Measurements from ENCODE around the gene FJX1. TPM values are rescaled to one million over a fixed set of nuclear protein-coding genes. Genes with fewer than 3 reads are reported as not detected.

FJX1 gene
- total RNA-seq (2014; rRNA removed; shearing (Covaris generic)), result 10.0 and 13.5 TPM in 2 replicates
- polyA plus RNA-seq (2015; cell fraction: cytosol; rRNA removed), result 20.9 and 28.3 TPM in 2 replicates
- 7.1 and 8.6 TPM in 2 replicates for polyA plus RNA-seq (2015; cell fraction: nucleus; rRNA removed)

- peak; percentile 64 for DNase-seq (ENCODE audit: low read depth, low spot score)
- in situ Hi-C loops (cut with HindIII; ENCODE audit: low pct_unique_long_range_greater_than_20kb, low sequenced_read_pairs), result no loop called here
Observed at GRCh38 chr11:35617687-35618496, at the start of gene FJX1. FJX1 (plus strand) TSS chr11:35618460; CDS start chr11:35618637, 177 bp downstream.

GRCh38 chr11:35571696-35572095 lies 46.6 kb upstream of the FJX1 start:
- in situ Hi-C loops (cut with HindIII; ENCODE audit: low pct_unique_long_range_greater_than_20kb, low sequenced_read_pairs), result no loop called here
- DNase-seq (ENCODE audit: low read depth, low spot score), result no peak

GRCh38 chr11:35579557-35580396 lies 38.5 kb upstream of the FJX1 start:
- peak; percentile 11 for DNase-seq (ENCODE audit: low read depth, low spot score)
- in situ Hi-C loops (cut with HindIII; ENCODE audit: low pct_unique_long_range_greater_than_20kb, low sequenced_read_pairs), result no loop called here

GRCh38 chr11:35580397-35580781 lies 37.9 kb upstream of the FJX1 start:
- in situ Hi-C loops (cut with HindIII; ENCODE audit: low pct_unique_long_range_greater_than_20kb, low sequenced_read_pairs), result no loop called here

GRCh38 chr11:35582033-35582432 lies 36.2 kb upstream of the FJX1 start:
- in situ Hi-C loops (cut with HindIII; ENCODE audit: low pct_unique_long_range_greater_than_20kb, low sequenced_read_pairs), result no loop called here
- DNase-seq (ENCODE audit: low read depth, low spot score), result no peak

More at GRCh38 chr11:35580397-35580781, 37.9 kb upstream of the FJX1 start:
- no peak for DNase-seq (ENCODE audit: low read depth, low spot score)

- no peak for DNase-seq (ENCODE audit: low read depth, low spot score)
- in situ Hi-C loops (cut with HindIII; ENCODE audit: low pct_unique_long_range_greater_than_20kb, low sequenced_read_pairs), result no loop called here
Observed at GRCh38 chr11:35583126-35583525, 35.1 kb upstream of the FJX1 start.

GRCh38 chr11:35583843-35584242 lies 34.4 kb upstream of the FJX1 start:
- no peak for DNase-seq (ENCODE audit: low read depth, low spot score)
- in situ Hi-C loops (cut with HindIII; ENCODE audit: low pct_unique_long_range_greater_than_20kb, low sequenced_read_pairs), result no loop called here

GRCh38 chr11:35584321-35584720 lies 33.9 kb upstream of the FJX1 start:
- DNase-seq (ENCODE audit: low read depth, low spot score), result no peak
- in situ Hi-C loops (cut with HindIII; ENCODE audit: low pct_unique_long_range_greater_than_20kb, low sequenced_read_pairs), result no loop called here

- in situ Hi-C loops (cut with HindIII; ENCODE audit: low pct_unique_long_range_greater_than_20kb, low sequenced_read_pairs), result no loop called here
- no peak for DNase-seq (ENCODE audit: low read depth, low spot score)
Observed at GRCh38 chr11:35585416-35585815, 32.8 kb upstream of the FJX1 start.

GRCh38 chr11:35586222-35586621 lies 32.0 kb upstream of the FJX1 start:
- in situ Hi-C loops (cut with HindIII; ENCODE audit: low pct_unique_long_range_greater_than_20kb, low sequenced_read_pairs), result no loop called here

GRCh38 chr11:35587972-35588371 lies 30.3 kb upstream of the FJX1 start:
- no peak for DNase-seq (ENCODE audit: low read depth, low spot score)
- in situ Hi-C loops (cut with HindIII; ENCODE audit: low pct_unique_long_range_greater_than_20kb, low sequenced_read_pairs), result no loop called here

More at GRCh38 chr11:35586222-35586621, 32.0 kb upstream of the FJX1 start:
- DNase-seq (ENCODE audit: low read depth, low spot score), result no peak

- DNase-seq (ENCODE audit: low read depth, low spot score), result no peak
- in situ Hi-C loops (cut with HindIII; ENCODE audit: low pct_unique_long_range_greater_than_20kb, low sequenced_read_pairs), result no loop called here
Observed at GRCh38 chr11:35588627-35589026, 29.6 kb upstream of the FJX1 start.

- in situ Hi-C loops (cut with HindIII; ENCODE audit: low pct_unique_long_range_greater_than_20kb, low sequenced_read_pairs), result no loop called here
- DNase-seq (ENCODE audit: low read depth, low spot score), result no peak
Observed at GRCh38 chr11:35589281-35589680, 29.0 kb upstream of the FJX1 start.

GRCh38 chr11:35590412-35590811 lies 27.8 kb upstream of the FJX1 start:
- no peak for DNase-seq (ENCODE audit: low read depth, low spot score)
- in situ Hi-C loops (cut with HindIII; ENCODE audit: low pct_unique_long_range_greater_than_20kb, low sequenced_read_pairs), result no loop called here

GRCh38 chr11:35593143-35593542 lies 25.1 kb upstream of the FJX1 start:
- no peak for DNase-seq (ENCODE audit: low read depth, low spot score)
- in situ Hi-C loops (cut with HindIII; ENCODE audit: low pct_unique_long_range_greater_than_20kb, low sequenced_read_pairs), result no loop called here

- in situ Hi-C loops (cut with HindIII; ENCODE audit: low pct_unique_long_range_greater_than_20kb, low sequenced_read_pairs), result no loop called here
- no peak for DNase-seq (ENCODE audit: low read depth, low spot score)
Observed at GRCh38 chr11:35594680-35595079, 23.6 kb upstream of the FJX1 start.

- DNase-seq (ENCODE audit: low read depth, low spot score), result no peak
Observed at GRCh38 chr11:35598254-35599125, 19.8 kb upstream of the FJX1 start.

More at GRCh38 chr11:35598254-35599125, 19.8 kb upstream of the FJX1 start:
- in situ Hi-C loops (cut with HindIII; ENCODE audit: low pct_unique_long_range_greater_than_20kb, low sequenced_read_pairs), result no loop called here

Measured in SK-MEL-5 (cell line).